T-helper 2 cell treated with Interferon-gamma antibody and Interleukin-4, amounts not matched to agents 5 μg/mL and 100 μg/mL, for 36 hours (primary cell): ENCODE data around the gene SLC39A11.

ENCODE experiments used
- DNase-seq: peaks from one replicate; pipeline ENCODE4 v3.0.0; 2021; ENCODE audit warnings: low spot score
- H3K27ac Mint-ChIP-seq: one replicate; pipeline ENCODE4 v1.8.0; 2021; ENCODE audit warnings: mild to moderate bottlenecking, mixed read lengths
- H3K27me3 Mint-ChIP-seq: one replicate; pipeline ENCODE4 v1.8.0; 2021; ENCODE audit warnings: low read depth, mixed read lengths
- H3K36me3 Mint-ChIP-seq: one replicate; pipeline ENCODE4 v1.8.0; 2021; ENCODE audit warnings: low read depth, mixed read lengths
- H3K4me1 Mint-ChIP-seq: one replicate; pipeline ENCODE4 v1.8.0; 2021; ENCODE audit warnings: low read depth, mixed read lengths
- H3K4me3 Mint-ChIP-seq: one replicate; pipeline ENCODE4 v1.8.0; 2022; ENCODE audit warnings: mild to moderate bottlenecking, moderate library complexity, mixed read lengths
- H3K9me3 Mint-ChIP-seq: one replicate; pipeline ENCODE4 v1.8.0; 2021; ENCODE audit warnings: mixed read lengths

SLC39A11 gene

DNA sequence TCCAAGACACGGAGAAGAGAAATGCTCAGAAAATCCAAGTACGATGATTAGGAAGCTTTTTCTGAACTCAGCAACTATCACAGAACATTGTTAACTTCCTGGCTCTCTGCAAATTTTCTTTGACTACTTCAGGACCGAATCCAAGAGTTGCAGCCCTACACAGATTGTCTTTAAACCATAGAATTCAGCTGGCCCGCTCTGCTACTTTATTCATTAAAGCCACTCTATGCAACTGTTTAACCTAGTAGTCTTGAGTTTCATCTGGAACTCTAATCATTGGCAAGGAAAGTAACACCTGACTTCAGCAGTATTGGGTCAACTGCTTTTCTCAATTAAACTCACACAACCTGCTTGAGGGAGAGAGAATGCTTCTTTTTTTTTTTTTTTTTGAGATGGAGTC, 210.1 kb downstream of the SLC39A11 start:
- no peak overlapping the region for H3K27ac Mint-ChIP-seq
- no peaks in the 10 kb centered on the region for H3K4me1 Mint-ChIP-seq
- peaks cover 30% of the 10 kb centered on the region for H3K9me3 Mint-ChIP-seq
- H3K36me3 Mint-ChIP-seq: peaks cover 8% of the 10 kb centered on the region
- no peak for DNase-seq
- no peaks in the 10 kb centered on the region for H3K27me3 Mint-ChIP-seq
- H3K4me3 Mint-ChIP-seq: no peak overlapping the region

GRCh38 chr17:72879877-72880276, 212.6 kb downstream of the SLC39A11 start:
- Mint-ChIP-seq H3K27ac (no peak overlapping the region), H3K4me3 (no peak overlapping the region)

GRCh38 chr17:72878975-72879660, 213.4 kb downstream of the SLC39A11 start:
- Mint-ChIP-seq H3K9me3 (peaks cover 56% of the 10 kb centered on the region), H3K4me1 (no peaks in the 10 kb centered on the region), H3K27ac (no peak overlapping the region), H3K4me3 (no peak overlapping the region), H3K27me3 (no peaks in the 10 kb centered on the region), H3K36me3 (peaks cover 11% of the 10 kb centered on the region)
- DNase-seq: no peak

More at GRCh38 chr17:72879877-72880276, 212.6 kb downstream of the SLC39A11 start:
- DNase-seq: no peak
- peaks cover 51% of the 10 kb centered on the region for H3K9me3 Mint-ChIP-seq
- H3K36me3 Mint-ChIP-seq: peaks cover 10% of the 10 kb centered on the region
- no peaks in the 10 kb centered on the region for H3K4me1 Mint-ChIP-seq
- H3K27me3 Mint-ChIP-seq: no peaks in the 10 kb centered on the region

DNA sequence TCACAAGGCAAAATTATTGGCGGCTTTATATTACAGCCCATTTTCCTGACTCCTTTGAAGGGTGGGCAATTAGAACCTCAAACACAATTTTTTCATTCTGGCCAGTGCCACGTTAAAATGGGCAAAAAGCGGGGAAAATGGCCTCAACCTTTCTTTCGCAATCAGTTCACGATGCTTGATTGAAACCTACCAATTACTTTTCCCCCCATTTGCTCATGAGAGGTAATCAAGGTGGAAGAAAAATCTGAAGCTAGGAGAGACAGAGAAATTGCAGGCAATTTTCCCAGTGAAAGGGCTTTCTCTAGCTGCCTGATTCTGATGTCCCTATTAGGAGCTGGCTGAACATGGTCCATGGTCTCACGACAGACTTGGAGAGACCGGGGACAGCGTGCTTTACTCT, 215.1 kb downstream of the SLC39A11 start:
- no peak overlapping the region for H3K4me3 Mint-ChIP-seq
- H3K9me3 Mint-ChIP-seq: peaks cover 53% of the 10 kb centered on the region
- H3K27me3 Mint-ChIP-seq: no peaks in the 10 kb centered on the region
- no peaks in the 10 kb centered on the region for H3K4me1 Mint-ChIP-seq
- peaks cover 11% of the 10 kb centered on the region for H3K36me3 Mint-ChIP-seq
- DNase-seq: no peak
- H3K27ac Mint-ChIP-seq: no peak overlapping the region

GRCh38 chr17:72876413-72876812, 216.1 kb downstream of the SLC39A11 start:
- H3K4me1 Mint-ChIP-seq: no peaks in the 10 kb centered on the region
- H3K4me3 Mint-ChIP-seq: no peak overlapping the region
- no peak for DNase-seq
- peaks cover 11% of the 10 kb centered on the region for H3K36me3 Mint-ChIP-seq
- H3K9me3 Mint-ChIP-seq: peaks cover 51% of the 10 kb centered on the region
- H3K27ac Mint-ChIP-seq: no peak overlapping the region
- no peaks in the 10 kb centered on the region for H3K27me3 Mint-ChIP-seq

GRCh38 chr17:72875361-72875760, 217.1 kb downstream of the SLC39A11 start:
- no peak for DNase-seq

DNA sequence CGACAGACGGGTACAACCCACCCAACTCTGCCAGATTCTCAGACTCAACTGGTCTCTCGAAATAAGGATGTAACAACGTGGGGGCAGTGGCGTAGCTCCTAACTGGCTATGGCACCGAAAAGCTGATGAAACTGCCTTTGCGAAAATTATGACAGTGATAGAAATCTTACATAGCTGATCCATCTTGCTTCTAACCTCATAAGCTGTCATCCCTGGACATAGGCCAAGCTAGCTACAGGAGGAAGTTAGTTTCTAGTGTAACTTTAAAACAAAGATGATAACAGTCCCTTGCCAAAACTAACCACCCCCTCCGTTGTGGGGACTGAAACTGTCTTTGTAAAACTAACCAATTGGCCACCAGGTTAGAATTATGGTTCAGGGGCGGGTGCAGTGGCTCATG, 220.1 kb downstream of the SLC39A11 start:
- DNase-seq: no peak
- Mint-ChIP-seq H3K4me3 (no peak overlapping the region), H3K4me1 (no peaks in the 10 kb centered on the region), H3K9me3 (peaks cover 26% of the 10 kb centered on the region), H3K27me3 (no peaks in the 10 kb centered on the region), H3K27ac (no peak overlapping the region), H3K36me3 (peaks cover 6% of the 10 kb centered on the region)

More at GRCh38 chr17:72875361-72875760, 217.1 kb downstream of the SLC39A11 start:
- Mint-ChIP-seq H3K27me3 (no peaks in the 10 kb centered on the region), H3K4me3 (no peak overlapping the region), H3K27ac (no peak overlapping the region), H3K4me1 (no peaks in the 10 kb centered on the region), H3K9me3 (peaks cover 49% of the 10 kb centered on the region), H3K36me3 (peaks cover 10% of the 10 kb centered on the region)

DNA sequence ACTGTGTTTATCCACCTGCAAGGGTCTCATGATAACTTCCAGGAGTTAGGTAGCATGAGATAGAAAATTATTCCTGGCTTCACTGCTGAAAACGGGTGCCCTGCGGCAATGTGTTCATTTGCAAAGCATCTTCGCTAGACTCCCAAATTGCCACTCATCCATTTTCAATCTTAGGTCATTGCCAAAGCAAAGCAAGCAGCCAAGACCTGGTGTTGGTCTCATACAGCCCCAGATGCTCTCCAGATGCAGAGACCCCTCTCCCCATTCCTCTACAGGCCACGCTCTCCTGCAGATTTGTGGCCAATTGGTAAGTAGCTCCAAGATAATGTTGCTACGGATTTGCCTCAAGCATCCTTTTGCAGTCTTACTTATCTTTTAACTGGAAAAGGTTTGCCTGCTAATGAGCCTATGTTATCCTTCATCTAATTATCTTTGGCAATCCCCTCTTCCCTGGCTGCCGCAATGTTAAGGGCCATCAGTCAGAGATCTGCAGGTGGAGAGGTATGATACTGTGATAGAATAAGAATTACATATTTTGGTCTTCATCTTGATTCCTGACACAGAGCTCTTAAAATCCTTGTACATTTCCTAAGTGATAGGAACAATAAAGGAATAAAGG, 222.0 kb downstream of the SLC39A11 start:
- H3K27me3 Mint-ChIP-seq: no peaks in the 10 kb centered on the region
- no peak overlapping the region for H3K27ac Mint-ChIP-seq
- peaks cover 4% of the 10 kb centered on the region for H3K4me1 Mint-ChIP-seq
- H3K36me3 Mint-ChIP-seq: peaks cover 3% of the 10 kb centered on the region
- no peak for DNase-seq
- peaks cover 8% of the 10 kb centered on the region for H3K9me3 Mint-ChIP-seq
- H3K4me3 Mint-ChIP-seq: no peak overlapping the region

DNA sequence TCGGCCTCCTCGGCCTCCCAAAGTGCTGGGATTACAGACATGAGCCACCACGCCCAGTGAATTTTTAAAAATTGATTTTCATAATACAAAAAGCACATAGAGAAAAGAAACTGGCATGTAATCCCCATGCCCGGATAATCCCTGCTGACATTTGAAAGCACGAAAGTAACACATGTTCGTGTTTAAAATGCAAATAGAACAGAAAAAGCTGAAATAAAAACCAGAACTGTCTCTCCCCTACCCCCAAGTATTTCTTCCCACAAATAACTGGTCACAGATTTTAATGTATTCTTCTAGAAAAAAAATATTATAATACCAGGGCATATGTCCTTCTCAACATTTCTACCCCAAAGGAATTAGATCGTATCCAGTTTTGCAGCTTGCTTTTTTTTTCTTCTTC, 222.9 kb downstream of the SLC39A11 start:
- H3K4me1 Mint-ChIP-seq: peaks cover 4% of the 10 kb centered on the region
- H3K9me3 Mint-ChIP-seq: peaks cover 3% of the 10 kb centered on the region

GRCh38 chr17:72865954-72866353, 226.5 kb downstream of the SLC39A11 start:
- Mint-ChIP-seq H3K36me3 (no peaks in the 10 kb centered on the region), H3K4me1 (peaks cover 8% of the 10 kb centered on the region), H3K4me3 (no peak overlapping the region), H3K27ac (no peak overlapping the region), H3K27me3 (no peaks in the 10 kb centered on the region), H3K9me3 (no peaks in the 10 kb centered on the region)
- DNase-seq: no peak

More for the DNA sequence above, 222.9 kb downstream of the SLC39A11 start:
- Mint-ChIP-seq H3K27me3 (no peaks in the 10 kb centered on the region), H3K36me3 (no peaks in the 10 kb centered on the region), H3K4me3 (no peak overlapping the region), H3K27ac (no peak overlapping the region)
- no peak for DNase-seq

DNA sequence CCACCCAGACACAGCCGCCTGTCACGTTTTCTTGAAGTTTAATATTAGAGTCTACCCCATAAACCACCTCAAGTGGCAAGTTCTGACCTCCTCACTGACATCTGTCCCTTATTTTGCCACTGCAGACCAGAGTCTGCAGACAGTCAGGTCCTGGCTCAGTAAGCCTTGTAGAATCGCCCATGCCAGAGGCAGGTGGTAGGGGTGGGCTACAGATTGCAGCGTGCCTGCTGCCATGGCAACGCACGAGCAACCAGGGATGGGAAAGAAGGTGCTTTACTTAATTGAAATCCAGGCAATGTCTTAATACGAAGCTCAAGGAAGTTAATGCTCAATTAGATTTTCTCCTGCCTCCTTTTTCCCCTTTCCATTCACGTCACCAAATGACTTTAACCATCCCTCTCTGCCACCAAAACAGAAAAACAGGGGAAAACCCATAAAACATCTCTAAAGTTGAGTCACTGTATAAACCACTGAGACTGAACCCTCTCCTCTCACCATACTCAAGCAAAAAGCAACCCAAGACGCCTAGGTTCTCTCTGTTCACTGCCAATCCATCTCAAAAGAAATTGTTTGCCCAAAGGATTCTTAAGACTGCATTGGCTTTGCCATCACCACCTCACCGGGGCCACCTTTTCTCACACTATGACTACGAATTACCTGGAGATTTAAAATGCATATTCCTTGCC, 228.8 kb downstream of the SLC39A11 start:
- Mint-ChIP-seq H3K4me3 (no peak overlapping the region), H3K27me3 (no peaks in the 10 kb centered on the region), H3K27ac (peak overlapping the region; percentile 5), H3K36me3 (no peaks in the 10 kb centered on the region), H3K4me1 (peaks cover 8% of the 10 kb centered on the region), H3K9me3 (no peaks in the 10 kb centered on the region)
- DNase-seq: peak; percentile 6

DNA sequence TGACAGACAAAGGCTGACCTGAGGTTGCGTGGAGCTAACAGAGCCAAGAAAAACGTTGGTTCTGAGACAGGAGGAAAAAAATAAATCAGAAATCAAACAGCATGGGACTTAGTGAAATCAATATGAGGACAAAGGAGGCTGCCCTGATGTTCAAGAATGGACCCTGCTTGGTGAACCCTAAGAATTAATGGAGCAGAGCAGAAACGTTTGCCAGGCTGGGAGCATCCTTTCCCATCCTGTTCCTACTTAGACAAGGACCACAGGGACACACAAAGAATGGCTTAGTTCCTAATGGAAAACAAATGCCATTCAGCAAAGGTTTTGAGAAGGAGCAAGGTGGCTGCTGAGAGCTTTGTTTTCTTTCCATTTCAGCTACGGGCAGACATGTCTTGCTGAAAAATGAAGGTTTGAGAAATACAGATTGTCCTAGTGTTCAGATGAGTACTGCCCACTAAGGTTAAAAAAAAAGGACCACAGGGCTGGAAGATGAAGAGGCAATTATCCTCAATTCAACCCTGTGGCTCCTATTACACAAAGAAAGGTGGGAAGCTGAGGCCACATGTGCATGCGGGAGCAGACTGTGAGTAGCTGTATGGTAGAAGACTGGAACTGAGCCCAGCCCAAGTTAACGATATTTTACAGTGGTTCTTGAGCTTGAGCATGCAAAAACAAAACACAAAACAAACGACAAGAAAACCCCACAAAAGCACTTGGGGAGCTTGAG, 230.1 kb downstream of the SLC39A11 start:
- Mint-ChIP-seq H3K9me3 (no peaks in the 10 kb centered on the region), H3K27me3 (no peaks in the 10 kb centered on the region), H3K4me3 (no peak overlapping the region), H3K27ac (no peak overlapping the region), H3K4me1 (peaks cover 8% of the 10 kb centered on the region), H3K36me3 (no peaks in the 10 kb centered on the region)
- DNase-seq: no peak

GRCh38 chr17:72861811-72862210, 230.7 kb downstream of the SLC39A11 start:
- Mint-ChIP-seq H3K27ac (no peak overlapping the region), H3K27me3 (no peaks in the 10 kb centered on the region), H3K9me3 (no peaks in the 10 kb centered on the region), H3K4me3 (no peak overlapping the region), H3K4me1 (peaks cover 8% of the 10 kb centered on the region), H3K36me3 (no peaks in the 10 kb centered on the region)
- no peak for DNase-seq

DNA sequence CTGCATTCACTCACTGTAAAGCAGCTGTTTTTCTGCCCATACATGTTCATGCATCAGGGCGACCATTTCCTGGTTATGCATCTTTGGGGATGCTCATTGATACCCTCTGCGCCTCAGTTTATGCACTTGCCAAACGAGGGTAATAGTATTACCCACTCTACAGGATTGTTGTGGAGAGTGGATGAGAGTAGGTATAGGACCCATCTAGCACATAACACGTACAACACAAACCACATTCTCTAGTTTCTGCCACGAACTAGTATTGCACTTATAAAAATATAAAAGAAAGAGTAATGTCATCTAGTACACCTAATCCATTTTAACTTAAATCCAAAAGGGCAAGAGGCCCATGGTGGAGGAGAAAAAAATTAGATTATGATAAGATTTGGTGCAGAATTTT, 231.7 kb downstream of the SLC39A11 start:
- H3K4me3 Mint-ChIP-seq: no peak overlapping the region
- H3K4me1 Mint-ChIP-seq: peaks cover 4% of the 10 kb centered on the region
- H3K27me3 Mint-ChIP-seq: no peaks in the 10 kb centered on the region
- no peak for DNase-seq
- no peak overlapping the region for H3K27ac Mint-ChIP-seq
- H3K9me3 Mint-ChIP-seq: no peaks in the 10 kb centered on the region
- no peaks in the 10 kb centered on the region for H3K36me3 Mint-ChIP-seq
